B cell (primary cell): Measurements from ENCODE around the gene ZNF365. TPM values are rescaled to one million over a fixed set of nuclear protein-coding genes. Genes with fewer than 3 reads are reported as not detected.

ENCODE experiments used
- ATAC-seq: fragments of 200-7000 bp; cut with Tn5 transposase; one replicate; pipeline ENCODE4 v1.10.0; 2021; ENCODE audit warnings: low read depth, mild to moderate bottlenecking, moderate number of reproducible peaks, moderate library complexity
- CTCF ChIA-PET: fragments of 350-600 bp; sonication (Branson Sonifier 250); formaldehyde crosslinking; loops from one replicate; lab custom pipeline; 2021; ENCODE audit warnings: antibody characterized with exemption, inconsistent platforms; lab: Charles Lee
- POLR2A ChIA-PET: fragments of 350-600 bp; sonication (Branson Sonifier 250); formaldehyde crosslinking; loops from one replicate; lab custom pipeline; 2021; ENCODE audit warnings: antibody characterized with exemption; lab: Charles Lee
- DNase-seq: peaks from one replicate; pipeline ENCODE4 v3.0.0; 2013
- H2AFZ ChIP-seq: 2 replicates; pipeline ENCODE4 v1.6.1; 2012; ENCODE audit warnings: mild to moderate bottlenecking, low read depth, low read length; ENCODE audit not compliant: insufficient read depth, poor library complexity, severe bottlenecking
- H3K27ac ChIP-seq, 2 donors: 1 replicate in 1 of 2; 2 replicates in 1 of 2; pipeline ENCODE4 v1.5.1; 2012 to 2013; ENCODE audit warnings: low read length in 2 of 2, mild to moderate bottlenecking in 2 of 2, moderate library complexity in 1 of 2
- H3K27me3 ChIP-seq, 4 experiments: fragments of 200-600 bp in 1 of 4; sonication (generic) in 1 of 4; replicated peaks in 1 of 4; 1 replicate in 2 of 4; 2 replicates in 2 of 4; pipeline versions ENCODE4 v1.6.1 to v1.7.0; 2013 to 2016; ENCODE audit warnings: low read length in 3 of 4, mild to moderate bottlenecking in 2 of 4, mixed read lengths in 1 of 4, moderate library complexity in 1 of 4; ENCODE audit not compliant: insufficient read depth in 4 of 4, control insufficient read depth in 3 of 4; ENCODE audit errors: control extremely low read depth in 1 of 4
- H3K36me3 ChIP-seq, 2 experiments: replicated peaks in 1 of 2; 1 replicate in 1 of 2; 2 replicates in 1 of 2; pipeline versions ENCODE4 v1.6.1 to v1.7.1; 2013; ENCODE audit warnings: low read length in 1 of 2; ENCODE audit not compliant: insufficient read depth in 2 of 2, control insufficient read depth in 1 of 2; ENCODE audit errors: control extremely low read depth in 1 of 2, extremely low read depth in 1 of 2
- H3K4me1 ChIP-seq, 2 donors: fragments of 200-600 bp in 1 of 2; sonication (generic) in 1 of 2; 1 replicate in 1 of 2; 2 replicates in 1 of 2; pipeline versions ENCODE4 v1.5.1 to v1.6.1; 2013 to 2017; ENCODE audit warnings: low read length in 2 of 2; ENCODE audit not compliant: control insufficient read depth in 2 of 2, insufficient read depth in 2 of 2
- H3K4me2 ChIP-seq: replicated peaks from 2 replicates; pipeline ENCODE3; 2012; ENCODE audit warnings: mild to moderate bottlenecking, low read depth, low read length; ENCODE audit not compliant: poor library complexity, severe bottlenecking
- H3K4me3 ChIP-seq, 5 experiments: fragments of 200-600 bp in 1 of 5; sonication (generic) in 1 of 5; 1 replicate in 3 of 5; 2 replicates in 2 of 5; pipeline versions ENCODE4 v1.5.1 to v1.7.0; 2011 to 2016; ENCODE audit warnings: low read length in 4 of 5, mild to moderate bottlenecking in 4 of 5, low read depth in 2 of 5, control low read depth in 1 of 5, moderate library complexity in 1 of 5; ENCODE audit not compliant: insufficient read depth in 1 of 5; ENCODE audit errors: control extremely low read depth in 1 of 5, extremely low read depth in 1 of 5
- H3K79me2 ChIP-seq: fragments of 200-600 bp; sonication (generic); one replicate; pipeline ENCODE4 v1.6.0; 2016; ENCODE audit warnings: low read length; ENCODE audit not compliant: control insufficient read depth, insufficient read depth
- H3K9ac ChIP-seq: fragments of 200-600 bp; sonication (generic); 2 replicates; pipeline ENCODE4 v1.6.1; 2017; ENCODE audit warnings: mild to moderate bottlenecking, low read length, moderate library complexity
- H3K9me3 ChIP-seq, 3 donors: one replicate each; pipeline versions ENCODE4 v1.6.1 to v1.7.1; 2013; ENCODE audit warnings: low read length in 2 of 3; ENCODE audit not compliant: control insufficient read depth in 2 of 3, insufficient read depth in 1 of 3; ENCODE audit errors: control extremely low read depth in 1 of 3
- H4K20me1 ChIP-seq: 2 replicates; pipeline ENCODE4 v1.6.0; 2012; ENCODE audit warnings: mild to moderate bottlenecking, low read length; ENCODE audit not compliant: insufficient read depth, control insufficient read depth, poor library complexity, severe bottlenecking
- H3K27ac Mint-ChIP-seq: one replicate; pipeline ENCODE4 v1.8.0; 2021; ENCODE audit warnings: mixed read lengths
- H3K27me3 Mint-ChIP-seq: one replicate; pipeline ENCODE4 v1.8.0; 2021; ENCODE audit warnings: mixed read lengths
- H3K4me1 Mint-ChIP-seq: one replicate; pipeline ENCODE4 v1.8.0; 2021; ENCODE audit warnings: mixed read lengths
- H3K4me3 Mint-ChIP-seq: one replicate; pipeline ENCODE4 v1.8.0; 2021; ENCODE audit warnings: mixed read lengths
- H3K9me3 Mint-ChIP-seq: one replicate; pipeline ENCODE4 v1.8.0; 2022; ENCODE audit warnings: mixed read lengths; ENCODE audit not compliant: insufficient read depth
- EZH2 ChIP-seq: IDR thresholded peaks from 2 replicates; pipeline ENCODE4 v1.6.1; 2012; ENCODE audit warnings: borderline replicate concordance, low read depth, mild to moderate bottlenecking, moderate library complexity, low read length; ENCODE audit not compliant: insufficient read depth, poor library complexity, severe bottlenecking
- WGBS: methylation state at CpG from one replicate; pipeline ENCODE4 v1.1.5; 2013; ENCODE audit warnings: missing lambda C conversion rate; ENCODE audit not compliant: insufficient coverage; 5-methylcytosine and 5-hydroxymethylcytosine counted together
- intact Hi-C: fragments of 100-400 bp; cut with micrococcal nuclease; formaldehyde crosslinking; loops from one replicate; pipeline ENCODE4 v1.10.0; 2022
- polyA plus RNA-seq: library from polyadenylated mRNA; depleted of rRNA; stranded (reverse); fragments of >200 nt; gene quantifications from 2 replicates; pipeline ENCODE4 v1.2.3, GENCODE V29; 2012
- total RNA-seq, 2 donors: library from RNA; stranded (reverse); fragments of 120-200 nt in 1 of 2; gene quantifications; 1 replicate in 1 of 2; 2 replicates in 1 of 2; pipeline versions ENCODE4 v1.2.3 to v1.2.4, GENCODE V29; 2013 to 2022
- TF ChIP-seq, protein P1 (sequence below): fragments of 200-600 bp; IDR thresholded peaks from one replicate; pipeline ENCODE4 v1.8.0; 2022; ENCODE audit warnings: antibody characterized with exemption, mild to moderate bottlenecking

The ZNF365 gene
- total and polyA plus RNA-seq, 2 donors (not counting 1 experiment from before 2014, with no cell fraction given), result 0.06 to 0.34 TPM

DNA sequence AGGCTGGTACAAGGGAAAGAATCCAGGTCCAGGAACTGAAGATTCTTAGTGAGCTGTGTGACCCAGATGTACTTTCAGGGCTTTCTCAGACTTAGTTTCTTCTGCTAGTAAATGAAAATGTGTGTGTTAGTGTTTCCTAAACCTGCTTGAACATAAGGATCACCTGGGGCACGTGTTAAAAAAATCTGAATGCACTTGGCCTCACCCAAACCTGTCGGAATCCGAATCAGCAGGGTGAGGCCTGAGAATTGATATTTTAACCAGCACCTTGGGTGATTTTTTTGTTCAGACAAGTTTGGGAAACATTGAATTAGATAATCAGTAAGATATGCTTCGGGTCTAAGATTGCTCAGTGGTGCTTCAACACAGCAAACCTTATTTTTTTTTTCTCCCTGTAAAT lies 59.7 kb downstream of the ZNF365 start:
- no peak overlapping the region for H3K9ac ChIP-seq
- intact Hi-C loops, result loop anchor here (10.0 kb wide), 1 partner anchor 571 kb away; no protein-coding TSS in a partner anchor
- H3K4me1 ChIP-seq, result no peaks in the 10 kb centered on the region
- no peak overlapping the region for H3K27ac ChIP-seq
- H3K79me2 ChIP-seq, result no peaks in the 10 kb centered on the region
- Mint-ChIP-seq H3K4me3 (no peak overlapping the region), H3K27me3 (peaks cover 10% of the 10 kb centered on the region), H3K27ac (no peak overlapping the region), H3K9me3 (no peaks in the 10 kb centered on the region), H3K4me1 (peaks cover 3% of the 10 kb centered on the region)
- H3K36me3 ChIP-seq, result no peaks in the 10 kb centered on the region
- CTCF ChIA-PET, result interaction anchor here (2.5 kb wide), 1 partner anchor 724 kb away, joined by 12 read pairs; no protein-coding TSS in a partner anchor
- no peak for TF ChIP-seq EZH2
- TF ChIP-seq, protein P1, sequence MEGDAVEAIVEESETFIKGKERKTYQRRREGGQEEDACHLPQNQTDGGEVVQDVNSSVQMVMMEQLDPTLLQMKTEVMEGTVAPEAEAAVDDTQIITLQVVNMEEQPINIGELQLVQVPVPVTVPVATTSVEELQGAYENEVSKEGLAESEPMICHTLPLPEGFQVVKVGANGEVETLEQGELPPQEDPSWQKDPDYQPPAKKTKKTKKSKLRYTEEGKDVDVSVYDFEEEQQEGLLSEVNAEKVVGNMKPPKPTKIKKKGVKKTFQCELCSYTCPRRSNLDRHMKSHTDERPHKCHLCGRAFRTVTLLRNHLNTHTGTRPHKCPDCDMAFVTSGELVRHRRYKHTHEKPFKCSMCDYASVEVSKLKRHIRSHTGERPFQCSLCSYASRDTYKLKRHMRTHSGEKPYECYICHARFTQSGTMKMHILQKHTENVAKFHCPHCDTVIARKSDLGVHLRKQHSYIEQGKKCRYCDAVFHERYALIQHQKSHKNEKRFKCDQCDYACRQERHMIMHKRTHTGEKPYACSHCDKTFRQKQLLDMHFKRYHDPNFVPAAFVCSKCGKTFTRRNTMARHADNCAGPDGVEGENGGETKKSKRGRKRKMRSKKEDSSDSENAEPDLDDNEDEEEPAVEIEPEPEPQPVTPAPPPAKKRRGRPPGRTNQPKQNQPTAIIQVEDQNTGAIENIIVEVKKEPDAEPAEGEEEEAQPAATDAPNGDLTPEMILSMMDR, result no peak
- WGBS, result 91% methylated on average over 3 of the region's 4 CpGs
- no peak overlapping the region for H2AFZ ChIP-seq
- peaks cover 0 to 7% (median 2%) of the 10 kb centered on the region in 4 experiments for H3K27me3 ChIP-seq
- POLR2A ChIA-PET, result no interaction called here
- no peak for ATAC-seq
- H3K4me3 ChIP-seq, result no peak overlapping the region
- no peak for DNase-seq
- H3K4me2 ChIP-seq, result no peak overlapping the region
- peaks cover 0 to under 1% (median 0%) of the 10 kb centered on the region in 3 donors for H3K9me3 ChIP-seq
- H4K20me1 ChIP-seq, result no peaks in the 10 kb centered on the region

DNA sequence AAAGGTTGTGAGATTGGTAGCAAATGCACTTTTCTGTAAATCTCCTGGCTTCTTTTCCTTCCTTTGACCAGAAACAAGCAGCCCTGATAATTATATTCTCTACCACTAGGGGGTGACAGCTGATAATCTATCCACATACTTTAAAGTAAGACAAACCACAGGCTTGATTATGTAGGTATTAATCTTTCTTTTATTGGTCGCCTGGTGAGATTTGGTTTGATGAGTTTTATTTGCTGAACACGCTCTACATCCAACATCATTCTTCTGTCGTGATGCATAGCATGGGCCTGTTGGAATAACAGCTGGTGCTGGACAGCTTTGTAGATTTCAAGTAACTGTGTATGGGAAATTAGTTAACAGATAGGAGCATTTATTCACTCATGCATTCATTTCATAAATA lies 63.5 kb downstream of the ZNF365 start:
- TF ChIP-seq, protein P1, result peak; percentile 93
- no peak for TF ChIP-seq EZH2
- Histone ChIP-seq H3K36me3 (no peaks in the 10 kb centered on the region), H3K4me2 (no peak overlapping the region), H3K4me1 (no peaks in the 10 kb centered on the region), H3K27ac (no peak overlapping the region), H2AFZ (no peak overlapping the region), H3K79me2 (no peaks in the 10 kb centered on the region), H3K27me3 (peaks cover 0 to 7% (median 2%) of the 10 kb centered on the region in 4 experiments), H3K9me3 (no peaks in the 10 kb centered on the region), H3K9ac (no peak overlapping the region), H4K20me1 (no peaks in the 10 kb centered on the region), H3K4me3 (no peak overlapping the region)
- CTCF ChIA-PET, result interaction anchor here (0.8 to 6.3 kb wide), 53 partner anchors 8 to 1280 kb away, joined by 3 to 83 read pairs (median 5); partner anchors contain the start of genes EGR2 and RTKN2
- no peak overlapping the region for H3K4me3 Mint-ChIP-seq
- H3K27me3 Mint-ChIP-seq, result peaks cover 10% of the 10 kb centered on the region
- H3K4me1 Mint-ChIP-seq, result peaks cover 3% of the 10 kb centered on the region
- no CpG with 5 or more reads among the region's 3 CpGs for WGBS
- DNase-seq, result peak; percentile 81
- no peaks in the 10 kb centered on the region for H3K9me3 Mint-ChIP-seq
- ATAC-seq, result peak; percentile 78
- intact Hi-C loops, result loop anchor here (1.0 to 10.0 kb wide), 7 partner anchors 19 to 721 kb away; no protein-coding TSS in a partner anchor
- no peak overlapping the region for H3K27ac Mint-ChIP-seq
- POLR2A ChIA-PET, result interaction anchor here (0.8 kb wide), 1 partner anchor 54 kb away, joined by 3 read pairs; no protein-coding TSS in a partner anchor
